ENCODE results near the gene UBAP2L. TPM values are rescaled to one million over a fixed set of nuclear protein-coding genes. Genes with fewer than 3 reads are reported as not detected.
A peak's percentile ranks its signal among the peaks of the same experiment; 100 is the strongest.

Gene UBAP2L, protein sequence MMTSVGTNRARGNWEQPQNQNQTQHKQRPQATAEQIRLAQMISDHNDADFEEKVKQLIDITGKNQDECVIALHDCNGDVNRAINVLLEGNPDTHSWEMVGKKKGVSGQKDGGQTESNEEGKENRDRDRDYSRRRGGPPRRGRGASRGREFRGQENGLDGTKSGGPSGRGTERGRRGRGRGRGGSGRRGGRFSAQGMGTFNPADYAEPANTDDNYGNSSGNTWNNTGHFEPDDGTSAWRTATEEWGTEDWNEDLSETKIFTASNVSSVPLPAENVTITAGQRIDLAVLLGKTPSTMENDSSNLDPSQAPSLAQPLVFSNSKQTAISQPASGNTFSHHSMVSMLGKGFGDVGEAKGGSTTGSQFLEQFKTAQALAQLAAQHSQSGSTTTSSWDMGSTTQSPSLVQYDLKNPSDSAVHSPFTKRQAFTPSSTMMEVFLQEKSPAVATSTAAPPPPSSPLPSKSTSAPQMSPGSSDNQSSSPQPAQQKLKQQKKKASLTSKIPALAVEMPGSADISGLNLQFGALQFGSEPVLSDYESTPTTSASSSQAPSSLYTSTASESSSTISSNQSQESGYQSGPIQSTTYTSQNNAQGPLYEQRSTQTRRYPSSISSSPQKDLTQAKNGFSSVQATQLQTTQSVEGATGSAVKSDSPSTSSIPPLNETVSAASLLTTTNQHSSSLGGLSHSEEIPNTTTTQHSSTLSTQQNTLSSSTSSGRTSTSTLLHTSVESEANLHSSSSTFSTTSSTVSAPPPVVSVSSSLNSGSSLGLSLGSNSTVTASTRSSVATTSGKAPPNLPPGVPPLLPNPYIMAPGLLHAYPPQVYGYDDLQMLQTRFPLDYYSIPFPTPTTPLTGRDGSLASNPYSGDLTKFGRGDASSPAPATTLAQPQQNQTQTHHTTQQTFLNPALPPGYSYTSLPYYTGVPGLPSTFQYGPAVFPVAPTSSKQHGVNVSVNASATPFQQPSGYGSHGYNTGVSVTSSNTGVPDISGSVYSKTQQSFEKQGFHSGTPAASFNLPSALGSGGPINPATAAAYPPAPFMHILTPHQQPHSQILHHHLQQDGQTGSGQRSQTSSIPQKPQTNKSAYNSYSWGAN
- total RNA-seq (10 to 100 TPM; 58.4 to 58.9 TPM), polyA plus RNA-seq (ENCODE audit: insufficient read length in 2 of 2) (100 to 1,000 TPM; 141 to 155 TPM)
- long read RNA-seq, donor 1, partial matches to known transcripts = 67 of 70 reads
- long read RNA-seq, donor 1, other reads (novel, unspliced or antisense) = 0 of 70 reads
- long read RNA-seq, donor 2, partial matches to known transcripts = 7 of 8 reads
- long read RNA-seq, donor 2, other reads (novel, unspliced or antisense) = 0 of 8 reads
- long read RNA-seq, donor 3, partial matches to known transcripts = 26 of 29 reads
- long read RNA-seq, donor 3, other reads (novel, unspliced or antisense) = 0 of 29 reads
- long read RNA-seq, donor 4, partial matches to known transcripts = 121 of 231 reads
- long read RNA-seq, donor 4, other reads (novel, unspliced or antisense) = 107 of 231 reads

DNA sequence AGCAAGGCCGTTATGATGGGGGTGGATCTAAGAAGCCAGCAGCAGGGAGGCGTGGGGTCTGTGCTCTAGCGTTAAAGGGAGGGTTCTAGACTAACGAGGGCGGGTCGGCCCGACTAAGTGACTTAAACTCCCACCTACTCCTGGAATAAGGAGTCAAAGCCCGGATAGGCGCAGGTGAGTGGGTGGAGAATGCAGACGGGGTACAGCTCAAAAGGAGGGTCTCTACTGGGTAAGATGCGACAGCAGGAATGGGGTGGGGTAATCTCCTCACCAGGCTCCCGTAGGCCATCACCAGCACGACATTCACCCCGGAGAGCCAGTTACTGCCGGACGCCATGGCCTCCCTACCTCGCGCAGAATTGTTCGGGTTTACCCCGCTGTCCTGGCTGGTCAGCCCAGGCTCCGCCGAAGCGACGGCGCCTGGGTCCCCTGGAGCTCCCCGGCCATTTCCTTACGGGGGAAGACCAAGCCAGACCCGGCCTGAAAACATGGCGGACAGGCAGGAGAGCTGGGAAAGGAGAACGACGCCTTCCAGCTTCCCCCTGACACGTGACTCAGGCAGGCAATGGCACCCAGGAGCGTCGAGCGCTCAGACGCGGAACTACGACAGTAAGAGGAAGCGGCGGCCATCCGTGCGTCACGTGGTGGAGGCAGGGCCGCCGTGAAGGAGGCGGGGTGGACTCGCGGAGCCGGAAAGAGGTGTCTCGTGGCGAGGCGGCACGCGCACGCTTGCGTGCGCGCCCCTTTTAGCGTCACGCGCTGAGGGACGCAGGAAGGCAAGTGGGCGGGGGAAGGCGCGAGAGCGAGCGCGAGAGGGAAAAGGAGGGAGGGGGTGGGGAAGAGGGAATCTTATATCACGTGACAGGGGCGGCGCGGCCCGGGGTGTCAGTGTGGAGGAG, at the start of gene UBAP2L:
Gene UBAP2L (plus strand): TSS at position 885 of the 899 bp plus-strand sequence. CDS start 4,169 bp downstream, outside the sequence.
- WGBS (ENCODE audit: insufficient coverage) = under 1% methylated on average over 66 of the region's 73 CpGs
- Histone ChIP-seq H3K4me1 (ENCODE audit: control insufficient read depth, insufficient read depth, low read length) (peaks cover 3% of the 10 kb centered on the region), H3K36me3 (ENCODE audit: control insufficient read depth, insufficient read depth, low read length) (peaks cover 18% of the 10 kb centered on the region), H3K27me3 (ENCODE audit: control insufficient read depth, insufficient read depth, low read length) (no peaks in the 10 kb centered on the region), H3K4me3 (ENCODE audit: low read depth, low read length) (peak within 1 kb of the TSS; percentile 88), H3K9me3 (ENCODE audit: control insufficient read depth, insufficient read depth, low read length) (no peaks in the 10 kb centered on the region), H3K27ac (ENCODE audit: low read depth, low read length) (peak within 1 kb of the TSS; percentile 97)
- peak; percentile 98 to 100 (median 98) for DNase-seq (ENCODE audit: low read depth in 4 of 6, low spot score in 6 of 6)

DNA sequence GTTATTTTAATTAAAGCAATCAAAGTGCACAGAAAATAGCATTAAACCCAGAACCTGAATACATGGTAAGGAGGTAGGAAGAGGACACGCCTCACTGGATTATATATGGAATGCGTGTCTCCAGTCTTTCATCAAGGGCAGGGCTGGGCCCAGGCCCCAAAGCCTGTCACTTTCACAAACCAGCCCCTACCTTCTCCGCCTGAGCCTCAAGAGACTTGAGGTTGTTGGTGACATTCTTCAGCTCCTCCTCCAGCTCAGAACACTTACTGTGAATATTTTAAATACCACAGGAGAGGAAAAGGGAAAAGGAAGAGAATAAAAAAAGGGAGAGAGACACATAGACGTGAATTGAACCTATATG, 49.6 kb upstream of the UBAP2L start:
- peaks cover 69% of the 10 kb centered on the region for H3K36me3 ChIP-seq (ENCODE audit: control insufficient read depth, insufficient read depth, low read length)
- no CpG with 5 or more reads among the region's 4 CpGs for WGBS (ENCODE audit: insufficient coverage)
- H3K27ac ChIP-seq (ENCODE audit: low read depth, low read length) = no peak overlapping the region
- H3K4me1 ChIP-seq (ENCODE audit: control insufficient read depth, insufficient read depth, low read length) = no peaks in the 10 kb centered on the region
- H3K4me3 ChIP-seq (ENCODE audit: low read depth, low read length) = no peak overlapping the region
- H3K9me3 ChIP-seq (ENCODE audit: control insufficient read depth, insufficient read depth, low read length) = no peaks in the 10 kb centered on the region
- no peak for DNase-seq (ENCODE audit: low read depth in 4 of 6, low spot score in 6 of 6)
- H3K27me3 ChIP-seq (ENCODE audit: control insufficient read depth, insufficient read depth, low read length) = no peaks in the 10 kb centered on the region

DNA sequence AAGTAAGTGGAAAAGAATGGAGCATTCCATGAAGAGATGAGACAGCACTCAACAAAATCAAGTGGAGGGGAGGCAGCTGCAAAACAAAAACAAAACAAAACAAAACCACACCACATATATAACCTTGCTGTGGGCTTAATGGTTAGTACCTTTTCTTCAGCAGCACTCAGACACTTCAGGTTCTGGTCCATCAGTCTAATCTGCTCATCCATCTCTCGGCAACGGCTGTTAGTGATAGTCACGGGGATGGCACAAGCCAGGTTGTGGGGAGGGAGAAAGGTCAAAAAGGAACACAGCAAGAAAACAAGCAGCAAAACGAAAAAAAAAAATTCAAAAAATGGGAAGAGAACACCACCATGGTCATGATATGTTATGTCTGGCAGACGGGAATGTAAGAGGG, 48.9 kb upstream of the UBAP2L start:
- Histone ChIP-seq H3K27ac (ENCODE audit: low read depth, low read length) (no peak overlapping the region), H3K4me3 (ENCODE audit: low read depth, low read length) (no peak overlapping the region), H3K36me3 (ENCODE audit: control insufficient read depth, insufficient read depth, low read length) (peaks cover 63% of the 10 kb centered on the region), H3K27me3 (ENCODE audit: control insufficient read depth, insufficient read depth, low read length) (no peaks in the 10 kb centered on the region), H3K9me3 (ENCODE audit: control insufficient read depth, insufficient read depth, low read length) (no peaks in the 10 kb centered on the region), H3K4me1 (ENCODE audit: control insufficient read depth, insufficient read depth, low read length) (no peaks in the 10 kb centered on the region)
- no peak for DNase-seq (ENCODE audit: low read depth in 4 of 6, low spot score in 6 of 6)
- WGBS (ENCODE audit: insufficient coverage) = 80% methylated on average over 1 of the region's 5 CpGs

DNA sequence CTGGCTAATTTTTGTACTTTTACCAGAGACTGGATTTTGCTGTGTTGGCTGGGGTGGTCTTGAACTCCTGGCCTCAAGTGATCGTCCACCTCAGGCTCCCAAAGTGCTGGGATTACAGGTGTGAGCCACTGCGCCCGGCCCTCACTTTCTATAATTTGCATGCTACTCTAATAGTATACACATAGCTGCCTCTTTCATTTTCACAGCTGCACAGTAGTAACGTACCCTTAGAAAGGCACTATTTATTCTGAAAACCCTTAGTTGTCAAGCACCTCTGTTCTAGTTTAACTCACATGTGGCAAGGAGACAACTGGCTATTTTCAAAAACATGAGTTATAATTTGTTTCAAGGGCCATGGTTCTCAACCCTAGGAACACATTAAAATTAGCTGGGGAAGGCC, 46.1 kb upstream of the UBAP2L start:
- H3K27me3 ChIP-seq (ENCODE audit: control insufficient read depth, insufficient read depth, low read length) = no peaks in the 10 kb centered on the region
- peaks cover 45% of the 10 kb centered on the region for H3K36me3 ChIP-seq (ENCODE audit: control insufficient read depth, insufficient read depth, low read length)
- DNase-seq (ENCODE audit: low read depth in 4 of 6, low spot score in 6 of 6) = no peak
- H3K9me3 ChIP-seq (ENCODE audit: control insufficient read depth, insufficient read depth, low read length) = no peaks in the 10 kb centered on the region
- no peak overlapping the region for H3K4me3 ChIP-seq (ENCODE audit: low read depth, low read length)
- WGBS (ENCODE audit: insufficient coverage) = no CpG with 5 or more reads among the region's 4 CpGs
- H3K4me1 ChIP-seq (ENCODE audit: control insufficient read depth, insufficient read depth, low read length) = peaks cover 5% of the 10 kb centered on the region
- no peak overlapping the region for H3K27ac ChIP-seq (ENCODE audit: low read depth, low read length)

DNA sequence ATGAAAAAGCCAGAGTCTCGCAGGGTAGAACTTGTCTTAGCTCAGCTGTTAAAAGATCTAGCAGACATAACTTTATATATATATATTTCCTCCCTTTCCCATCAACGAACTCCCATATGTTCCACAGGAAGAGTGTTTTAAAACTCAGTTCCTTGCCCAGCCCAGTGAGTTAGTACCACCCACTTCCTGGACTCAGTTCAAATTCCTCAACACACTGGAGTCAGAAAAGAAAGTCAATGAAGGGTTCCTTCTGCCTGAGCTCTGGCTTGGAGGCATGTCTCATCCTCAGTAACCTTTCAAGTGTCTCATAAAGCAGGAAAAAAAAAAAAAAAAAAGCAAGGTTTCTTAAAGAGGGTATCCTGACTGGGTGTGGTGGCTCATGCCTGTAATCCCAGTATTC, 44.4 kb upstream of the UBAP2L start:
- Histone ChIP-seq H3K9me3 (ENCODE audit: control insufficient read depth, insufficient read depth, low read length) (no peaks in the 10 kb centered on the region), H3K27me3 (ENCODE audit: control insufficient read depth, insufficient read depth, low read length) (no peaks in the 10 kb centered on the region), H3K36me3 (ENCODE audit: control insufficient read depth, insufficient read depth, low read length) (peaks cover 33% of the 10 kb centered on the region), H3K4me3 (ENCODE audit: low read depth, low read length) (no peak overlapping the region), H3K4me1 (ENCODE audit: control insufficient read depth, insufficient read depth, low read length) (peaks cover 12% of the 10 kb centered on the region), H3K27ac (ENCODE audit: low read depth, low read length) (no peak overlapping the region)
- no CpG with 5 or more reads among the region's 2 CpGs for WGBS (ENCODE audit: insufficient coverage)
- DNase-seq (ENCODE audit: low read depth in 4 of 6, low spot score in 6 of 6) = peak in 2 of 6 donors; percentile 6 to 59

DNA sequence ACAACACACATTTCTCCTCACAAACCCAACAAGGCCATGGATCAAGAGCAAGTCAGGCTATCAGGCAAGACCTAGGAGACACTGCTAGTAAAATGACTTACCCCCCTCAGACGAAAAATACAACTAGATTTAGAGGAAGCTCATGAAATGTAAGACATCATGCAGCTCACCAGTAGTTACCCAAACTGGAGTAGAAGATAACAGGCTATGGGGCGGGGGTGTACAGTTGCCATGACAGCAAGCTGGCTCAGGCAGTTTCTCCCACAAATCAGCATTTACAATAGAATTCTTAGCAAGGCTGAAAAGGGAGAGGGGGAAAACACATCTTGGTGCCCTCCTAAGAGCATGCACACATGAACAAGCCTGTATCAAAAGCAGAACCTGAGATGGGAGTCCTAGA, 42.7 kb upstream of the UBAP2L start:
- no peak overlapping the region for H3K27ac ChIP-seq (ENCODE audit: low read depth, low read length)
- H3K4me1 ChIP-seq (ENCODE audit: control insufficient read depth, insufficient read depth, low read length) = peaks cover 21% of the 10 kb centered on the region
- no CpG with 5 or more reads among the region's 2 CpGs for WGBS (ENCODE audit: insufficient coverage)
- DNase-seq (ENCODE audit: low read depth in 4 of 6, low spot score in 6 of 6) = peak in 2 of 6 donors; percentile 18 to 21
- H3K36me3 ChIP-seq (ENCODE audit: control insufficient read depth, insufficient read depth, low read length) = peaks cover 19% of the 10 kb centered on the region
- H3K4me3 ChIP-seq (ENCODE audit: low read depth, low read length) = no peak overlapping the region
- no peaks in the 10 kb centered on the region for H3K9me3 ChIP-seq (ENCODE audit: control insufficient read depth, insufficient read depth, low read length)
- no peaks in the 10 kb centered on the region for H3K27me3 ChIP-seq (ENCODE audit: control insufficient read depth, insufficient read depth, low read length)

DNA sequence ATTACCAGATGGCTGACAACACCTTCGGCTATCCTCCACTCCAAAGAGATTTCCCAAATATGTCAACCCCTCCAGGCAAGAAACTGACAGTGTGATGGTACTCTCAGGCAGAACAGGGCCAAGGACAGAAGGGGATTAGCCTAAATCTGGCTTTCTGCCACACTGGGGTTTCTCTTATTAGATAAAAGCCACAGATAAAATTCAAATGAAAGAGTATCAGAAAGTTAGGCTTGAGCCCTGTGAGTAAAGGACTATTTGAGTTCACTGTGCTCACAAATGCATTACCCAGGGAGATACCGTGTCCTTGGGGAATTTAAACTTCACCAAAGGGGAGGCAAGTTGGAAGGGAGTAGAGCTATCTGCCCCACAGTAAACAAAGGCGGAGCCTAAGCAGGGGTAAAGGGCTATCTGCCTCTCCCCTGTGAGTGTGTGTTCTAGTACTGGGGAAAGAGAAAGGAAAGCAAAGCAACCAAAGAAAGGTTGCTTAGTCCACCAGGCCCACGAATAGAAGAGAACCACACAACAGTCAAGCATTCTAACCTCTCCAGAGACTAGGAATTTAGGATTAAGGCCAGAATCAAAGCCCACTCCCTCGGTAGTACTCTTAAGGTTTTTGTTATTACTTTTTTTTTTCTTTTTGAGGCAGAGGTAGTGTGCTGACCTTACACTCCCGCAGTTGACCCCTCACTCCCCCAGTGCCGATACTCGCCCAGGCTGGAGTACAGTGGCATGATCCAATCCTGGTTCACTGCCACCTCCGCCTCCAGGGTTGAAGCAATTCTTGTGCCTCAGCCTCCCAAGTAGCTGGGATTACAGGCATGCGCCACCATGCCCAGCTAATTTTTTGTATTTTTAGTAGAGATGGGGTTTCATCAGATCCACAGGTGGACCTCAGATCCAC, 41.6 kb upstream of the UBAP2L start:
- Histone ChIP-seq H3K4me1 (ENCODE audit: control insufficient read depth, insufficient read depth, low read length) (peaks cover 29% of the 10 kb centered on the region), H3K27ac (ENCODE audit: low read depth, low read length) (no peak overlapping the region)
- WGBS (ENCODE audit: insufficient coverage) = 96% methylated on average over 5 of the region's 10 CpGs

More for the DNA sequence above, 41.6 kb upstream of the UBAP2L start:
- no peak overlapping the region for H3K4me3 ChIP-seq (ENCODE audit: low read depth, low read length)
- peaks cover 12% of the 10 kb centered on the region for H3K36me3 ChIP-seq (ENCODE audit: control insufficient read depth, insufficient read depth, low read length)
- H3K9me3 ChIP-seq (ENCODE audit: control insufficient read depth, insufficient read depth, low read length) = no peaks in the 10 kb centered on the region
- no peaks in the 10 kb centered on the region for H3K27me3 ChIP-seq (ENCODE audit: control insufficient read depth, insufficient read depth, low read length)
- no peak for DNase-seq (ENCODE audit: low read depth in 4 of 6, low spot score in 6 of 6)
